ENCODE data around the gene LIMS1.

DNA sequence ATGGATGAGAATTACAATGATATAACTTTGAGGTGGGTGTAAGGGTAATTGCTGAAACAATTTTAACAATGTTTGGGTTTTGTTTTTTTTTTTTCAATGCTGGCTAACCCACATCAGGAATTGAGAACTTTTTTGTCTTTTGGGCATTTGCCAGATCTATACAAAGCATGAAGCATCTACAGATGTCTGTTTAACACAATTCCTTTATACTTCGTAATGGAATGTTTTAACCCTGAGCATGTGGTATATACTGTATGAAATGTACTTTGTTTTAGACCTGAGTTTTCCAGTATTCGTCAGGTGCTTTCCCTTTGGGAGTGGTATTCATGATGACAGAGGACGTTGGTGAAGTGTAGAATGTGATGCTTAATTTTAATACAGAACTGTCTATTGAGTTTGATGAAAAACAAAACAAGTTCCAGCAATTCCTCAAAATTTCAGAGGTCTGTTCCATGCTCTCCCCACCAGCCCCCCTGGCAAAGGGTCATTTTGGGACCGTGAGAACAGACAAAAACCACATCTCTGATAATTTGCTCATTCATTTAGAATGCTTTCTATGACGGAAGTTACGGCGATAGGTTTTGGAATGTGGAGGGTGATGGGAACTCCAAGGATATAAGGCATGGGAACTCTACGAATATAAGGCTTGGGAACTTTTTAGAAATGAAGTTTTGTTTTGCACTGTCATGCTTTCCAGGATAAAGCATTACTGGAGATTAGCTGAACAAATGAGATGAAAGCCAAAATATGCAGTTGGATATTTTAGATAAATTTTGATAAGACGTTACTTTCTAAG is 14.1 kb downstream of the LIMS1 start:
- TF ChIP-seq, protein P1, sequence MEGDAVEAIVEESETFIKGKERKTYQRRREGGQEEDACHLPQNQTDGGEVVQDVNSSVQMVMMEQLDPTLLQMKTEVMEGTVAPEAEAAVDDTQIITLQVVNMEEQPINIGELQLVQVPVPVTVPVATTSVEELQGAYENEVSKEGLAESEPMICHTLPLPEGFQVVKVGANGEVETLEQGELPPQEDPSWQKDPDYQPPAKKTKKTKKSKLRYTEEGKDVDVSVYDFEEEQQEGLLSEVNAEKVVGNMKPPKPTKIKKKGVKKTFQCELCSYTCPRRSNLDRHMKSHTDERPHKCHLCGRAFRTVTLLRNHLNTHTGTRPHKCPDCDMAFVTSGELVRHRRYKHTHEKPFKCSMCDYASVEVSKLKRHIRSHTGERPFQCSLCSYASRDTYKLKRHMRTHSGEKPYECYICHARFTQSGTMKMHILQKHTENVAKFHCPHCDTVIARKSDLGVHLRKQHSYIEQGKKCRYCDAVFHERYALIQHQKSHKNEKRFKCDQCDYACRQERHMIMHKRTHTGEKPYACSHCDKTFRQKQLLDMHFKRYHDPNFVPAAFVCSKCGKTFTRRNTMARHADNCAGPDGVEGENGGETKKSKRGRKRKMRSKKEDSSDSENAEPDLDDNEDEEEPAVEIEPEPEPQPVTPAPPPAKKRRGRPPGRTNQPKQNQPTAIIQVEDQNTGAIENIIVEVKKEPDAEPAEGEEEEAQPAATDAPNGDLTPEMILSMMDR (IDR thresholded peaks at IDR 0.05; ENCODE audit: extremely low read depth in 1 of 2, insufficient read depth in 1 of 2, low read depth in 1 of 2, low read length in 2 of 2), result no peak
- no peak for TF ChIP-seq JUN (IDR thresholded peaks at IDR 0.05; ENCODE audit: borderline replicate concordance, insufficient read depth, insufficient read length, low read depth)
- no peak for TF ChIP-seq POLR2A (IDR thresholded peaks at IDR 0.05; ENCODE audit: low read depth, low read length)
- TF ChIP-seq, protein P2, sequence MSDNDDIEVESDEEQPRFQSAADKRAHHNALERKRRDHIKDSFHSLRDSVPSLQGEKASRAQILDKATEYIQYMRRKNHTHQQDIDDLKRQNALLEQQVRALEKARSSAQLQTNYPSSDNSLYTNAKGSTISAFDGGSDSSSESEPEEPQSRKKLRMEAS (IDR thresholded peaks at IDR 0.05; ENCODE audit: insufficient read depth, insufficient read length), result no peak
- no peak for TF ChIP-seq MYC (IDR thresholded peaks at IDR 0.05; ENCODE audit: low read depth, low read length)
- no peak for TF ChIP-seq POLR2AphosphoS5 (IDR thresholded peaks at IDR 0.05; ENCODE audit: insufficient read depth, low read depth, low read length)
- no peak for TF ChIP-seq EZH2 (IDR thresholded peaks at IDR 0.05; ENCODE audit: borderline replicate concordance, low read depth, low read length, severe bottlenecking)
- TF ChIP-seq FOS (IDR thresholded peaks at IDR 0.05; ENCODE audit: borderline replicate concordance, insufficient read depth, low read length), result no peak

All from endothelial cell of umbilical vein (primary cell).